Stimulated activated CD4-positive, alpha-beta T cell treated with anti-CD3 and anti-CD28 coated beads, Interleukin-1b, Interleukin-23, amount 100 ng/mL, for 24 hours (primary cell): ENCODE measurements around the gene B4GALT3.

ENCODE experiments used
- DNase-seq, 4 experiments: peaks; one replicate each; pipeline ENCODE4 v3.0.0-alpha.2; 2020; ENCODE audit warnings: low read depth in 4 of 4, low spot score in 1 of 4

The B4GALT3 gene

GRCh38 chr1:161188381-161188780 lies 11.1 kb upstream of the B4GALT3 start:
- no peak for DNase-seq

- no peak for DNase-seq
These were observed 10.0 kb upstream of the B4GALT3 start for GRCh38 chr1:161187311-161187710.

- no peak for DNase-seq
These were observed 8.5 kb upstream of the B4GALT3 start for GRCh38 chr1:161185732-161186311.

- peak in 1 of 4 experiments; percentile 33 for DNase-seq
These were observed 8.0 kb upstream of the B4GALT3 start for GRCh38 chr1:161185282-161185682.

GRCh38 chr1:161182214-161182613 lies 4.9 kb upstream of the B4GALT3 start:
- DNase-seq, result peak in 3 of 4 experiments; percentile 34 to 51 (median 36)

- no peak for DNase-seq
These were observed 3.3 kb upstream of the B4GALT3 start for GRCh38 chr1:161180639-161181038.

GRCh38 chr1:161179698-161180097 lies 2.4 kb upstream of the B4GALT3 start:
- DNase-seq, result no peak

- DNase-seq, result no peak
These were observed 583 bp upstream of the B4GALT3 start for GRCh38 chr1:161177936-161178244.

- DNase-seq, result no peak
These were observed 717 bp downstream of the B4GALT3 start for GRCh38 chr1:161176468-161177111.

GRCh38 chr1:161175771-161176453 lies 1.4 kb downstream of the B4GALT3 start:
- no peak for DNase-seq

- DNase-seq, result no peak
These were observed 2.4 kb downstream of the B4GALT3 start for GRCh38 chr1:161174911-161175310.

- no peak for DNase-seq
These were observed 3.6 kb downstream of the B4GALT3 start for GRCh38 chr1:161173711-161174110.

GRCh38 chr1:161172776-161173376 lies 4.4 kb downstream of the B4GALT3 start:
- no peak for DNase-seq

- no peak for DNase-seq
These were observed 5.0 kb downstream of the B4GALT3 start for GRCh38 chr1:161172349-161172748.

- no peak for DNase-seq
These were observed 5.6 kb downstream of the B4GALT3 start for GRCh38 chr1:161171696-161172095.

- no peak for DNase-seq
These were observed 6.1 kb downstream of the B4GALT3 start for GRCh38 chr1:161171191-161171590.

- DNase-seq, result no peak
These were observed 8.4 kb downstream of the B4GALT3 start for GRCh38 chr1:161168906-161169305.

GRCh38 chr1:161166669-161167548 lies 10.4 kb downstream of the B4GALT3 start:
- DNase-seq, result no peak

- peak; percentile 71 to 90 (median 82) for DNase-seq
These were observed 11.3 kb downstream of the B4GALT3 start, which contains the start of gene PPOX for GRCh38 chr1:161165742-161166668. TSS of gene PPOX (plus strand) at chr1:161166426. CDS start at chr1:161166848, 422 bp downstream.
